DND-41 (cell line): Measurements from ENCODE around the gene STOX2.

ENCODE experiments used
- CTCF ChIP-seq: IDR thresholded peaks from 2 replicates; pipeline ENCODE4 v1.5.1; 2012; ENCODE audit warnings: borderline replicate concordance, low read length, moderate library complexity, mild to moderate bottlenecking; ENCODE audit not compliant: poor library complexity, severe bottlenecking; ENCODE audit errors: extremely low read depth
- EZH2 ChIP-seq: IDR thresholded peaks from 3 replicates; pipeline ENCODE4 v1.6.1; 2012; ENCODE audit warnings: borderline replicate concordance, low read depth, mild to moderate bottlenecking, moderate library complexity, low read length, inconsistent platforms; ENCODE audit not compliant: severe bottlenecking

GRCh38 chr4:184022679-184023383 lies 117.7 kb downstream of the STOX2 start:
- TF ChIP-seq CTCF (no peak), EZH2 (no peak)
